ENCODE results near the gene SFT2D3.

Gene SFT2D3

DNA sequence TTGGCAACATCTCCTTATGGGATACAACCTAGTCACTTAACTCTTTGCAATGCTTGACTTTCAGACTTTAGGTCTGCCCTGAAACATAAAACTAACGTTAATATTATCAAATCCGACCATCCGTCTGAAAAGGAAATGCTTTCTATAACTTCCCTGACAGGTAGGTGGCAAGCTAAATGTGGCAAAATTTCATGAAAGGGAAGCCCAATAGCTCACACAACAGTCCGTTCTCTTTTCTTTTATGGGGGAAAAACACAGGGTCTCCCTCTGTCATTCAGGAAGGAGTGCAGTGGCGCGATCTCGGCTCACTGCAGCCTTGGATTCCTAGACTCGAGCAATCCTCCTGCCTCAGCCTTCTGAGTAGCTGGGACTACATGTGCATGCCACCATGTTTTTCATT, 52.9 kb downstream of the SFT2D3 start:
- DNase-seq = no peak

Data from stimulated activated naive CD4-positive, alpha-beta T cell (primary cell).